Cerebellar cortex (tissue), 1 donor: ENCODE measurements around the gene ZNF43.
A peak's percentile ranks its signal among the peaks of the same experiment; 100 is the strongest.
"Not testable (repeated sequence)": the region's sequence is repeated elsewhere in the genome, so short reads cannot be mapped to it uniquely, and the experiment has no call there.

Experiments used
- DNase-seq: peaks from one replicate; pipeline ENCODE4 v3.0.0-alpha.2; 2015; ENCODE audit warnings: low spot score

Gene ZNF43

DNA sequence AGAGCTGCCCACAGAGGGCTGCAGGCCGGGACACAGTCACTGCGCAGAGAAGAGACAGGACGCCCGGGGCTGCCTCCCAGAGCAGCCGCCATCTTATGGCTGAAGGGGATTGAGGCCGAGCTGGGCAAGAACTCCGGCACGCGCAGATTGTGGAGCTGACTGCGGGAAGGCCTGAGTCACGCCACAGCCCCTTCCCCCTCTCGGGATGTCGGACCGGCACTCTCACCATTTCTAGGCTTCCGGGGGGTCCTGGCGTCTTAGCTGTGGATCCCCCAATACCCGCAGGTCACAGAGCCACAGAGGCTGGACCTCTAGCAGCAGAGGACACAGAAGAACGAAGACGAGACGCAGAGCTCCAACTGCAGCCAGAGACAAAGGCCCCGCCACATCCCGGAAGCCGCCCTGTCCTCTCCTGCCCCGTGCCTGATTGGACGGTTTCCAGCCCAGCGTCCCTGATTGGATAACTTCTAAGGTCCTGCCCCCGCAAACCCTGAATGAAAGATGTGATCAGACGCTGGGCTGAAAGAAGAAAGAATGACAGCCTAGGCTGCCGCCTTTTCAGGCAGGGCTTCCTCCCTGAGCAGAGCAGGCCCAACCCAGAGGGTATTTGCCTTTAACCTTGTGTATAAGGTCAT is at the start of gene ZNF43:
Gene ZNF43, minus strand, starts transcription at position 373 of the 635 bp plus-strand sequence. Its CDS starts 144 bp downstream, at position 229.
- peak; percentile 97 for DNase-seq

DNA sequence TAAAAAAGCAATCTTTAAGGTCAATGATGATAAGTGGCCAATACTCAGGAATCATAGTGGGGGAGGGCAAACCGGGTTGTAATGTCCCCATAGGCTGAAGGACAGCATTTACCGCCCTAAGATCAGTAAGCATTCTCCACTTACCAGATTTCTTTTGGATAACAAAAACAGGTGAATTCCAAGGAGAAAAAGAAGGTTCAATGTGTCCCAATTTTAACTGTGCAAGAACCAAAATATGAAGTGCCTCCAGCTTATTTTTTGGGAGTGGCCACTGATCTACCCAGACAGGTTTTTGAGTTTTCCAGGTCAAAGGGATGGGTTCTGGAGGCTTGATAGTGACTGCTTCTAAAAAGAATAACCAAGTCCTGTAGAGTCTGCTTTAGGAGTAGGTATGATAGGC is 49.5 kb upstream of the ZNF43 start:
- not testable (repeated sequence) for DNase-seq

DNA sequence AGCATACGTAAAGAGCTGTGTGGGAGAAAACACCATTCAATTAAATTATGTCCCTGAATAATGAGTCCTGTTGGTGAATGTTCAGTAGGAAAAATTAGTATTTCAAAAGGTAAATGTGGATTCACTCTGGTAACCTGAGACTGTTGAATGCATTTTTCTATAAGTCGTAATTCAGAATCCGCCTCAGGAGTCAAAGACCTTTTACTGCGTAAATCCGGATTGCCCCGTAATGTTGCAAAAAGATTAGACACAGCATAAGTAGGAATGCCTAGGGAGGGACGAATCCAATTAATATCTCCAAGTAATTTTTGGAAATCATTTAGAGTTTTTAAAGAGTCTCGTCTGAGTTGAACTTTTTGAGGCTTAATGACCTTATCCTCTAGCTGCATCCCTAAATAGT is 48.8 kb upstream of the ZNF43 start:
- not testable (repeated sequence) for DNase-seq

DNA sequence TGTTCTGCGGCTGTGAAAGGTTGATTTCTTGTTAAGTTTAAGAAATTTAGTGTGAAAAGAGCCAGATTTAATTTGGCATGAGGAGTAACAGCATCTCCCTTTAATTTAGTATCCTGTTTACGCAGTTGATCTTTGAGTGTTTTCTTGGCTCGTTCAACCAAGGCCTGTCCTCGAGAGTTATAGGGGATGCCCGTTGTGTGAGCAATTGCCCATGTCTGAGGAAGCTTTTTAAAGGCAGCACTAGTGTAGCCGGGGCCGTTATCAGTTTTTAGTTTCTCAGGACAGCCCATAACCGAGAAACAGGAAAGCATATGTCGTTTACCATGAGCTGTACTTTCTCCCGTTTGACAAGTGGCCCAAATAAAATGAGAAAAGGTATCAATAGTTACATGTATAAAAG is 47.5 kb upstream of the ZNF43 start:
- DNase-seq: no peak

DNA sequence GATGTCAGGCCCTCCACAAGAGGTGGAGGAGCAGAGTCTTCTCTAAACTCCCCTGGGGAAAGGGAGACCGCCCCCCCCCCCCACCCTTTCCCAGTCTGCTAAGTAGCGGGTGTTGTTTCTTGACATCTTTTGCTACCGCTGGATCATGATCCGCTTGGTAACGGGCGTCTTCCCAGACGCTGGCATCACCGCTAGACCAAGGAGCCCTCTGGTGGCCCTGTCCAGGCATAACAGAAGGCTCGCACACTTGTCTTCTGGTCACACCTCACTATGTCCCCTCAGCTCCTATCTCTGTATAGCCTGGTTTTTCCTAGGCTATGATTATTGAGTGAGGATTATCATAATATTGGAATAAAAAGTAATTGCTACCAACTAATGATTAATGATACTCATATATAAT is 44.8 kb upstream of the ZNF43 start:
- not testable (repeated sequence) for DNase-seq

DNA sequence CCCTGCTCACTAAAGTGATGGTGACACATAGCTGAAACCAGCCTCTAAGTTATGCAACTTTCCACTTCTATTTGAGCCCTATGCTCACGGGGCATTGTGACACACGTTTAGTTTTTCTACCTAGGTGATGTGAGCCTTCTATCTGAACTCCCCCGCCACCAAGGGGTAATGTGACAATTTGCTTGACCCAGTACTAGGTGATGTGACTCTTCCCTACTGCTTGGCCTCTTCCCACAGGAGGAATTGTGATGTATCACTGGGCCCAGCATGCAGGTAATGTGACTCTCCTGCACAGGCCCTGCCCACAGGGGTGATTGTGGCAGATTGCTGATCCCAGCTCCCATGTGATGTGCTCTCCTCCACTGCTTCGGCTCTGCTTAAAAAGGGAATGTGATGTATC is 42.7 kb upstream of the ZNF43 start:
- no peak for DNase-seq

DNA sequence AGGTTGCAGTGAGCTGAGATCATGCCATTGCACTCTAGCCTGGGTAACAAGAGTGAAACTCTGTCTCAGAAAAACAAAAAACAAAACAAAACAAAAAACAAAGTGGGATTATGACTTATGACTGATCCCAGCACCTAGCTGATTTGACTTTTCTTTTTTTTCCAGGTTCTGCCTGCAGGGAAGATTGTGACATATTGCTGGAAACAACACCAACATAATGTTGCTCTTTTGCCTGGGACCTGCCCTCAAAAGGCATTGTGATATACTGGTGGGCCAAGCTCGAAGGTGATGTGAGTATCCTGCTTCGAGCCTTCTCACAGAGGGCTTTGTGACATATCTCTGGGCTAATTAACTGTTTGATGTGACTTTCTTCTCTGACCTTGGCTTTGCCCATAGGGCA is 42.0 kb upstream of the ZNF43 start:
- no peak for DNase-seq

DNA sequence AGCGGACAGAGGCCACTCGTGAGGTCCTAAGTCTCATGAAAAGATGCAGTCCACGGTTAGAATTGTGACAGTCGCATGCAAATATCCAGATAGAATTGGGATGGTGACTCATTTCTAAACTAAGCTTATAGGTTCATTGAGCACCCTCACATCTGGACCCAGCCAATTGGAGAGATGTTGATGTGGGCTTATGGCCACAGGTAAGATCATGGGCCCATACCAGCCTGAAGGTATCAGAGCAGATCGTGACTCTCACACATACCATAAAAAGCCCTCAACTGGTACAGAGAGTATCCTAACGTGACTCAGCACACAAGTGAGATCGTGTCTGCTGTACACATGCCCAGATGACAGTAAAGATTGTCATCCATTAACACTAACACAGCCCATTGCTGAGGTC is 40.6 kb upstream of the ZNF43 start:
- DNase-seq: not testable (repeated sequence)

DNA sequence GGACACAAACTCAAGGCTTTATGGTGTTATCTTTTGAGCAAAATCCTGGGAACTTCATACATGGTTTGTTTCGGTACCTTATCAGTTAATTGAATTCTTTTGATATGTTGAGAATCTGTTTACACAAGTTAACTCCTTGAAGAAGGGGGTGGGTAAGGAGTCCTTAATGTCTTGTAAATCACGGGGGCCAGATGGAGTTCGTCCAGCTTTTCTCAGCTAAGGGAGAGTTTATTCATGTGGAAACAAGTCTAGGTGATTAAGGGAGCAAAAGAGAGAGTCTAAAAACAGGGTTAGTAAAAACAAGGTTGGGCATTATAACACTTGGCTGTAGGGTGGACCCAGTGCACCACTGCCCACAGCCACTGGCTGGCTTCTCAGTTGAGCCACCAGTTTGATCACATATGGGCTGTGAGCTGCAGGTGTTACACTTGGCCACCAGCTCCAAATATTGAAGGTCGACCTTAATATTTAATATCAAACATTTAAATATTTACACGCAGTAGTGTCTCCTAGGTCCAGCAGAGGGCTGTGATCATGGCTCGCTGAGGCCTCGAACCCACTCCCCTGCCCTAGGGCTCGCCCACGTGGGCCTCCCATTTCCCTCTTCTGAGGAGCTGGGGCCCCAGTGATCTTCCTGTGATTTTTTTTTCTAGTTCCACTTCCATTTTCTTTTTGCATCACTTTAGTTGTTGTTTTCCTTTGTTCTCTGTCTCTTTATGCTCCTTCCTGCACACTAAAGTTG is 21.0 kb upstream of the ZNF43 start:
- DNase-seq: no peak

DNA sequence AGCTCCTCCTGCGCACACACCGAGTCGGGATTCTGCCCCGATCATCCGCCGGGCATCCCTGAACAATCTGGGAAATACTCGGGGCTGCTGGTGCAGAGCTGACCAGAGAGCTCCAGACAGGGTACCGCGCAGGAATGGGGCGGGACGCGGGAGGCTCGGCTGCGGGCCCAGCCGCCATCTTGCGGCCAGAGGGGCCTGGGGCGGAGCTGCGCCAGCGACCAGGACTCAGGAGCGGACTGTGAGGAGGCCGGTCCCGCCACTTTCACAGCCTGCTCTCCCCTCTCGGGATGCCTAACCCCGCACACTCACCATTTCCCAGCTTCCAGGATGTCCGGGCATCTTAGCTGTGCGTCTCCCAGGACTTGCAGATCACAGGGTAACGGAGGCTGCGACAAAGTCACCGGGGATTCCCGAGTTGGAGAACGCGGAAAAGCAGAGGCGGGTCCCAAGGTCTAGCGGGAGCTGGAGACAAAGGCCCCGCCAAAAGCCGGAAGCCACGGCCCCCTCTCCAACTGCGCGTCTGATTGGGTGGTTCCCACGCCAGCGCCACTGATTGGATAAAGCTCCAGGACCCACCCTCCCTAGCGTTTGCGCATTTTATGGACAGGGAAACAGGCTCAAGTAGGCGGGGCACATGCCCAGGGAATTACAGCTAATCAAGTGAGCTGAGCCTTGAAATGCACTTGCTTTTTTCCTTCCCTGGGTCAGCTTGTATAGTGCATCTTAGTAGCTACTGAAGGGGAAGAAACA is 15.8 kb upstream of the ZNF43 start:
- DNase-seq: peak; percentile 97

DNA sequence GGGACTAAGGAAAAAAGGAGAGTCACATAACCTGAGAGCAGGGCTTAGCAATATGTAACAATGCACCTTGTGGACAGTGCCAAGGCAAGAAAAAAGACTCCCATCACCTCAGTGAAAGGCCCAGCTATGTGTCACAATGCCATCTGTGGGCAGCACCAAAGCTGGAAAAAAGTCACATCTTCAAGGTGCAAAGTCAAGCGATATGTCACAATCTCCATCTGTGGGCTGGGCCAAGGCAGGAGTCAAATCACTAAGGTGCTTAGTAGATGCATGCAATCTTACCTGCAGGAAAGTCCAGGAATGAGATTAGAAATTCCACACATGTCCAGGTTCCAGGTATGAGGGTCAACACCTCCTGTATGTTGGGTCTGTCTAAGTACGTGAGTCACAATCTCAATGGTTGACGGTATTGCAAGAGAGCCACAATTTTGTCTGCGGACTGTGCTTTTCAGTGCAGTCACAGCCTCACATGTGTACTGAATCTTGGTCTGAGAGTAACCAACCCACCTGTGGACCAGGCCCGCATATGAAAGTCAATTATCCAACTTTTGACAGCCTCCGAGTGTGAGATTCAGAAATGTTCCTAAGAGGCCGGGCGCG is 14.8 kb upstream of the ZNF43 start:
- peak; percentile 3 for DNase-seq

DNA sequence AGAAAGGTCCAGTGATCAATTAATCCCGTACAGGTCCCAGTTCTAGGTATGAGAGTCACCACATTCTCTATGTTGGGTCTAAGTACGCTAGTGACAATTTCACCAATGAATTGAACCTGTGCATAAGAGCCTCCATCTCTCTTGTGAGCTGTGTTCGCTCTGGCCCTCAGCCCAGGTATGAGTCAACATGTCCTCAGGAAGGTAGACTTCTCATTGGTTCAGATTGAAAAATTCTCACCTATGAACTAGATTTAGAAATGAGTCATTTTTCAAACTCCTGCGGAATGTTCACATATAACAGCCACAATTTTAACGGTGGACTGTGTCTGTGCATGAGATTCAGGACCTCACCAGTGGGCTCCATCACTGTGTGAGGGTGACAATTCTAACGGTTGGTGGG is 12.7 kb upstream of the ZNF43 start:
- DNase-seq: no peak

DNA sequence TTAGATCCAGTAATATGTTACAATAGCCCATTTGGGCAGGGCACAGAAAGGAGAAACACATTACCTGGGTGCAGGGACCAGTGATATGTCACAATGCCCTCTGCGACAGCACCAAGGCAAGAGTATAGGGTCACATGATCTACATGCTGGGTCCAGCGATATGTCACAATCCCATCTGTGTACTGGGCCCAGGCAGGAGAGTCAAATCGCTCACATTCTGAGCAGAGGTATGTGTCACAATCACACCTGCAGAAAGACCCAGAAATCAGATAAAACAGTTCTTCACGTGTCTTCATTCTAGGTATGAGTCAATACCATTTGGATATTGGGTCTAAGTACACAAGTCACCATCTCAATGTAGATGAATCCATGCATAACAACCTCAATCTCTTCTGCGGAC is 7.1 kb upstream of the ZNF43 start:
- no peak for DNase-seq

DNA sequence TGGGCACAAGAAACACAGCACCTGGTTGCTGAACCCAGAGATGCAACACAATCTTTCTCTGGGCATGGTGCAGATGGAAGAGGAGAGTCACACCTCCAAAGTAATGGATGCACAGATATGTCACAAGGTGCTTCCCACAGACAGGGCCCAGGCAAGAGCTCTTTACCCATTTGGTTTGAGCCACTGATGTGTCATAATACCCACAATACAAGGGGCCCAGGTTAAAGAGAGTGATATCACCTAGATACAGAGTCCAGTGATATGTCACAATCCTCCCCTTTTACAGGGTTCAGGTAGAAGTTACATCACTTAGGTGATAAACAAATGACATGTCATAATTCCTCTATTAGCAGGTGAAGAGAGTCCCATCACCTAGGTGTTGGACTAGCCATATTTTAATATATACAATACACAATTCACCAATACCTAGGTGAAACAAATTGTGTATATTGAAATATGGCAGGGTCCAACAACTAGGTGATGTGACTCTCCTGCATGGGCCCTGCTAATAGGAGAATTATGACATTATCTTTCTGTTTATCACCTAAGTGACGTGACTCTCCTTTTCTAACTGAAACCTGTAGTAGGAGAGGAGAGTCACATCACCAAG is 5.6 kb upstream of the ZNF43 start:
- no peak for DNase-seq

DNA sequence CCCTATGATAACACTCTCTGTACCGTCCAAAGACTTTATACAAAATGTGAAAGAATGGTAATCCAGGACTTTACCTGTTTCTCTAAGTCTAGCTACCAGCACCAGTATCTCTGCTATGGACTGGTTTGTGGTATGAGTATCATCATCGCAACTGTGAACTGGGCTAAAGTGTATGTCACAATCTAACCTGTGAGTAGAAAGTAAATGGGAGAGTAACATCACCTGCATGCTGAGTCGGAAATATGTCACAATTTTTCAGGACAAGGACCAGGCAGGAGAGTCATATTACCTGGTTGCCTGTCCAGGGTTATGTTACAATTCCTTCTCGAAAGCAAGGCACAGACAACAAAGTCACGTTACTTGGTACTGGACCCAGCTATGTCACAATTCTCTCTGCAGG is 5.1 kb upstream of the ZNF43 start:
- DNase-seq: no peak

DNA sequence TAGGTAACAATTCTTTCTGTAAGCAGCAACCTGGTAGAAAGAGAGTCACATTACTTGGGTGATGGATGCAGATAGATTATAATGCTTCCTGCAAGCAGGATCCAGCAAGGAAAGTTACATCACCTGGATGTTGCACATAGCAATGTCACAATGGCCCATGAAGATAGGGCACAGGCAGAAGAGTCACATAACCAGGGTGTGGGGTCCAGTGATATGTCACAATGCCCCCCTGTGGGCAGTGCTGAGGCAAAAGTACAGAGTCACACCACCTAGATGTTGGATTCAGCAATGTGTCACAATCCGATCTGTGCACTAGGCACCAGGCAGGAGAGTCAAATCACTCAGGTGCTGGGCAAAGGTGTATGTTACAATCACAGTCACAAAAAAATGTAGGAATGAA is 4.0 kb upstream of the ZNF43 start:
- DNase-seq: no peak

DNA sequence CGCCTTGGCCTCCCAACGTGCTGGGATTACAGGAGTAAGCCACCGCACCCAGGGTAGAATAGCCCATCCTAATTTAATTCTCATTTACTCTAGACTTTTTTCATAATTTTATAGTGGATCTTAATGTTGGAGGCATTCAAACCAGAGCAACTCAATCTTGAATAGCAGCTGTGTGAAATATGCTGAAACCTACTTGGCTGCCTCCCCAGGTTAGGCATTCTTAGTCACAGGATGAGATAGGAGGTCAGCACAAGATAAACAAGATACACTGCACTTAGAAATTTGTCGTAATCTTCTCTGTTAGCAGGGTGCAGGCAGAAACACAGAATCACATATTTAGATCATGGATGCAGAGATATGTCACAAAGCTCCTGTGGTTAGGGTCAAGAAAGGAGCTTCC is 2.7 kb upstream of the ZNF43 start:
- no peak for DNase-seq

DNA sequence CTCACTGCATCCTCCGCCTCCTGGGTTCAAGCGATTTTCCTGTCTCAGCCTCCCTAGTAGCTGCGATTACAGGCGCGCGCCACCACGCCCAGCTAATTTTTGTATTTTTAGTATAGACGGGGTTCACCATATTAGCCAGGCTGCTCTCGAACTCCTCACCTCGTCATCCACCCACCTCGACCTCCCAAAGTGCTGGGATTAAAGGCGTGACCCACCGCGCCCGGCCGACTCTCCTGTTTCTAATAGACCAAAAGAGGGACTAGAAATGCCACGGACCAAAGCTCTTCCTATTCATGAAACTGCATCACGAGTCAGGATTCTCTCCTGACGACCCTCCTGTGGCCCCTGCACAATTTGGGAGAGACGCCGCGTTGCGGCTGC is 563 bp downstream of the ZNF43 start:
- DNase-seq: no peak

DNA sequence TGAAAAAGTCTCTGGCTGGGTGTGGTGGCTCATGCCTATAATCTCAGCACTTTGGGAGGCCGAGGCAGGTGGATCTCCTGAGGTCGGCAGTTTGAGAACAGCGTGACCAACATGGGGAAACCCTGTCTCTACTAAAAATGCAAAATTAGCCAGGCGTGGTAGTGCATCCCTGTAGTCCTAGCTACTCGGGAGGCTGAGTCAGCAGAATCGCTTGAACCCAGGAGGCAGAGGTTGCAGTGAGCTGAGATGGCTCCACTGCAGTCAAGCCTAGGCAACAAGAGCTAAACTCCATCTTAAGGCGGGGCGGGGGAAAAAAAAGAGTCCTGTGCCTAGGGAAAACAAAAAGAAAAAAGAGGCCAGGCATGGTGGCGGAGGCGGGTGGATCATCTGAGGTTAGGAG is 2.2 kb downstream of the ZNF43 start:
- DNase-seq: no peak

DNA sequence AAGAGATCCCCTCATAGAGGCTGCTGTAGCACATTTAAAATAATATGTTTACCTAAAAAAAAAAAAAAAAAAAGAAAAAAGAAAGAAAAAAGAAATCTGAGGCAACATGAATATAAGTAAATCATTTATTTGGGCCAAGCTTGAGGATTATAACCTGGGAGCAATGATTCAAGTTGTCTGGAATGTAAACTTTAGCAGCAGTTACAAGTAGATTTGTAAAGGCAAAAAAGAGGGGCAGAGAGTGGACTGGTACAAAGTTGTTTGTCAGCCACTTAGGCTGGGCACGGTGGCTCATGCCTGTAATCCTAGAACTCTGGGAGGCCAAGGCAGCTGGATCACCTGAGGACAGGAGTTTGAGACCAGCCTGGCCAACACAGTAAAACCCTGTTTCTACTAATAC is 11.3 kb downstream of the ZNF43 start:
- no peak for DNase-seq

DNA sequence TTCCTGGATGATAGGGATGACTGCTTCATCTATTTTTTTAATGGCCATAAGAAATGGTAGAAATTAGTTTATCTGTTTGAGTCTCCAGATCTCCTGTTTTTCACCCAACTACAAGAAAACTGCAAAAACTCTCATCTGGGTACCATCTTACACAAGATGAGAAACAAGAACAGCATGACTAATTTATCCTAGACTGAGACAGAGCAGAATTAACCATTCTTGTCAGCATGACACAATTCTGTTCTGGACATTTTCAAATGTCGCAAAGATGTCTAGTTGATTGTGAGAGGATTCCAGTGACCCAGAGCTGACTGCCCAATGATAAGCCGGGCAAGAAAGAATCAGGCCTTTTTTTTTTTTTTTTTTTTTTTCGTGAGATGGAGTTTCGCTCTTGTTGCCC is 12.8 kb downstream of the ZNF43 start:
- DNase-seq: no peak

DNA sequence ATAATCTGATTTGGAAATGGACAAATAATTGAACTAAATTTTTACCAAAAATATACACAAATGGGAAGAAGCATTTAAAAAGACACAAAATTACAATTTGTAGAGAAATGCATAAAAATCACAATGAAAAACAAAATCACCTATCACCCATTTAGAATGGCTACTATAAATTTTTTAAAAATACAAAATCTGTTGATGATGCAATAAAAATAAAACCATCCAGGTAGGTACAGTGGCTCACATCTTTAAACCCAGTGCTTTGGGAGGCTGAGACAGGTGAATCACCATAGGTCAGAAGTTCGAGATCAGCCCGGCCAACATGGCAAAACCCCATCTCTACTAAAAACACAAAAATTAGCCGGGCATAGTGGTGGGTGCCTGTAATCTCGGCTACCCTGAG is 23.5 kb downstream of the ZNF43 start:
- DNase-seq: no peak
